SK-N-SH (cell line): ENCODE data around the gene MCRS1. TPM values are rescaled to one million over a fixed set of nuclear protein-coding genes. Genes with fewer than 3 reads are reported as not detected.

Experiments
- CTCF ChIA-PET: fragments of 300-600, 350-600 bp; formaldehyde crosslinking; extraction: SDS; loops from one replicate; lab custom pipeline; 2021; lab: Yijun Ruan, JAX
- POLR2A ChIA-PET: fragments of 350-600 bp; sonication (Branson Sonifier 250); formaldehyde crosslinking; extraction: SDS; loops from one replicate; lab custom pipeline; 2020; ENCODE audit warnings: antibody characterized with exemption, inconsistent platforms; lab: Yijun Ruan, JAX
- DNase-seq: peaks from one replicate; pipeline ENCODE4 v3.0.0; 2012
- H2AFZ ChIP-seq: fragments of 200-600 bp; sonication (generic); 2 replicates; pipeline ENCODE4 v1.8.1; 2016; ENCODE audit warnings: antibody characterized with exemption, mild to moderate bottlenecking, low read depth
- H3F3A ChIP-seq: fragments of 200-600 bp; sonication (generic); replicated peaks from 2 replicates; pipeline ENCODE3; 2016; ENCODE audit warnings: antibody characterized with exemption, mild to moderate bottlenecking; ENCODE audit not compliant: insufficient read depth
- H3K27ac ChIP-seq, 2 experiments: fragments of 200-500 bp in 1 of 2; fragments of 200-600 bp in 1 of 2; sonication (Bioruptor generic) in 1 of 2; sonication (generic), shearing (Covaris generic) in 1 of 2; 2 replicates each; pipeline versions ENCODE4 v1.5.1 to v1.6.1; 2014 to 2016; ENCODE audit warnings: low read depth in 2 of 2, inconsistent platforms in 1 of 2, low read length in 1 of 2, mild to moderate bottlenecking in 1 of 2, mixed read lengths in 1 of 2
- H3K27me3 ChIP-seq: fragments of 200-600 bp; sonication (generic), shearing (Covaris generic); 2 replicates; pipeline ENCODE4 v1.6.1; 2016; ENCODE audit warnings: mixed run types; ENCODE audit not compliant: insufficient read depth
- H3K36me3 ChIP-seq, 2 experiments: fragments of 200-500 bp in 1 of 2; fragments of 200-600 bp in 1 of 2; sonication (Bioruptor generic) in 1 of 2; sonication (generic) in 1 of 2; replicated peaks in 1 of 2; 2 replicates each; pipeline versions ENCODE3 to v1.5.1; 2014 to 2016; ENCODE audit warnings: low read length in 1 of 2, mild to moderate bottlenecking in 1 of 2; ENCODE audit not compliant: insufficient read depth in 2 of 2, control insufficient read depth in 1 of 2
- H3K4me1 ChIP-seq, 2 experiments: fragments of 200-500 bp in 1 of 2; fragments of 200-600 bp in 1 of 2; sonication (Bioruptor generic) in 1 of 2; sonication (generic), shearing (Covaris generic) in 1 of 2; 2 replicates each; pipeline versions ENCODE4 v1.5.1 to v1.6.1; 2014 to 2016; ENCODE audit warnings: low read depth in 1 of 2, low read length in 1 of 2, mixed run types in 1 of 2; ENCODE audit not compliant: insufficient read depth in 2 of 2, control insufficient read depth in 1 of 2
- H3K4me2 ChIP-seq: fragments of 200-600 bp; sonication (generic), shearing (Covaris generic); 2 replicates; pipeline ENCODE4 v1.6.1; 2017; ENCODE audit warnings: mixed run types
- H3K4me3 ChIP-seq, 2 experiments: fragments of 200-500 bp in 1 of 2; fragments of 200-600 bp in 1 of 2; sonication (Bioruptor generic) in 1 of 2; sonication (generic), shearing (Covaris generic) in 1 of 2; 2 replicates each; pipeline versions ENCODE4 v1.5.1 to v1.8.1; 2014 to 2016; ENCODE audit warnings: low read depth in 2 of 2, inconsistent platforms in 1 of 2, low read length in 1 of 2, mild to moderate bottlenecking in 1 of 2, mixed read lengths in 1 of 2, moderate library complexity in 1 of 2
- H3K79me2 ChIP-seq: fragments of 200-600 bp; sonication (generic); 2 replicates; pipeline ENCODE4 v1.8.1; 2017; ENCODE audit warnings: mild to moderate bottlenecking; ENCODE audit not compliant: insufficient read depth
- H3K9ac ChIP-seq: fragments of 200-600 bp; sonication (generic); 2 replicates; pipeline ENCODE4 v1.6.1; 2017; ENCODE audit warnings: mixed run types
- H3K9me2 ChIP-seq: fragments of 200-600 bp; sonication (generic); 2 replicates; pipeline ENCODE4 v1.6.1; 2017; ENCODE audit warnings: mixed run types
- H3K9me3 ChIP-seq: fragments of 200-600 bp; sonication (generic); 2 replicates; pipeline ENCODE4 v1.6.1; 2017; ENCODE audit warnings: mixed run types, mild to moderate bottlenecking, moderate library complexity
- H4K20me1 ChIP-seq: fragments of 200-600 bp; sonication (generic); 2 replicates; pipeline ENCODE4 v1.6.1; 2017; ENCODE audit warnings: mild to moderate bottlenecking, mixed run types; ENCODE audit not compliant: insufficient read depth
- CTCF ChIP-seq: fragments of 200-600 bp; sonication (generic); IDR thresholded peaks from 2 replicates; pipeline ENCODE4 v1.6.1; 2017; ENCODE audit warnings: antibody characterized with exemption, mild to moderate bottlenecking, moderate library complexity
- ELF1 ChIP-seq: IDR thresholded peaks from 2 replicates; pipeline ENCODE4 v1.4.0; 2012
- FOSL2 ChIP-seq: IDR thresholded peaks from 2 replicates; pipeline ENCODE4 v1.4.0; 2012; ENCODE audit warnings: low read depth, mild to moderate bottlenecking, moderate library complexity, borderline replicate concordance
- RAD21 ChIP-seq: IDR thresholded peaks from 2 replicates; pipeline ENCODE4 v1.6.1; 2012; ENCODE audit warnings: mild to moderate bottlenecking, low read length
- SIN3A ChIP-seq: IDR thresholded peaks from 2 replicates; pipeline ENCODE4 v1.6.1; 2012; ENCODE audit warnings: low read depth, mild to moderate bottlenecking, low read length, moderate library complexity, borderline replicate concordance
- SMC3 ChIP-seq: IDR thresholded peaks from 2 replicates; pipeline ENCODE4 v1.6.1; 2012; ENCODE audit warnings: low read depth, low read length, improper control_type of control experiment
- USF2 ChIP-seq: fragments of 150-350 bp; IDR thresholded peaks from 2 replicates; pipeline ENCODE4 v1.6.1; 2017; ENCODE audit warnings: antibody characterized with exemption, low read length, low read depth, borderline replicate concordance
- WGBS: methylation state at CpG from one replicate; pipeline ENCODE4 v1.1.6; 2017; ENCODE audit warnings: low lambda C conversion rate; 5-methylcytosine and 5-hydroxymethylcytosine counted together
- polyA plus RNA-seq, 3 experiments: library from polyadenylated mRNA; depleted of rRNA; stranded (reverse); fragments of >200 nt; gene quantifications; 2 replicates each; pipeline ENCODE4 v1.2.3, GENCODE V29; 2012

The MCRS1 gene
- polyA plus RNA-seq, 1 of the 3 experiments (the other 2 are of a cell fraction), result 107 TPM

GRCh38 chr12:49554266-49554665 lies 13.7 kb downstream of the MCRS1 start:
- POLR2A ChIA-PET, result interaction anchor here (1.0 to 2.5 kb wide), 4 partner anchors 9 to 187 kb away, joined by 3 to 9 read pairs (median 4); partner anchors contain the start of genes MCRS1 and SPATS2
- peak; percentile 21 for DNase-seq
- peaks cover 0 to 17% of the 10 kb centered on the region in 2 experiments for H3K36me3 ChIP-seq
- H3K27me3 ChIP-seq, result no peaks in the 10 kb centered on the region
- 93% methylated on average over 13 of the region's 15 CpGs for WGBS
- peaks cover 5% of the 10 kb centered on the region for H3F3A ChIP-seq
- no peak overlapping the region for H3K27ac ChIP-seq
- H3K9ac ChIP-seq, result no peak overlapping the region
- TF ChIP-seq ELF1 (no peak), SIN3A (no peak)
- no peak overlapping the region for H2AFZ ChIP-seq
- no peaks in the 10 kb centered on the region for H3K9me2 ChIP-seq
- H3K4me2 ChIP-seq, result no peak overlapping the region
- H3K4me3 ChIP-seq, result no peak overlapping the region
- CTCF ChIA-PET, result interaction anchor here (0.6 to 9.9 kb wide), 18 partner anchors 10 to 212 kb away, joined by 3 to 76 read pairs (median 5); partner anchors contain the start of gene DNAJC22
- H3K4me1 ChIP-seq, result no peaks in the 10 kb centered on the region; a peak in 1 of 4 replicates
- H4K20me1 ChIP-seq, result no peaks in the 10 kb centered on the region
- no peaks in the 10 kb centered on the region for H3K79me2 ChIP-seq
- no peaks in the 10 kb centered on the region for H3K9me3 ChIP-seq

- POLR2A ChIA-PET, result interaction anchor here (0.7 to 2.5 kb wide), 5 partner anchors 8 to 187 kb away, joined by 3 to 9 read pairs (median 3); partner anchors contain the start of genes MCRS1 and SPATS2
- Histone ChIP-seq H3K9ac (no peak overlapping the region), H3K4me1 (no peaks in the 10 kb centered on the region; a peak in 1 of 4 replicates), H3F3A (peaks cover 5% of the 10 kb centered on the region), H3K36me3 (peaks cover 0 to 10% of the 10 kb centered on the region in 2 experiments), H3K79me2 (no peaks in the 10 kb centered on the region), H3K9me3 (no peaks in the 10 kb centered on the region), H3K27ac (no peak overlapping the region), H2AFZ (no peak overlapping the region), H3K9me2 (no peaks in the 10 kb centered on the region), H3K27me3 (no peaks in the 10 kb centered on the region), H3K4me3 (no peak overlapping the region), H3K4me2 (no peak overlapping the region), H4K20me1 (no peaks in the 10 kb centered on the region)
- 25% methylated on average over 1 of the region's 2 CpGs for WGBS
- CTCF ChIA-PET, result interaction anchor here (0.6 to 9.9 kb wide), 20 partner anchors 9 to 211 kb away, joined by 3 to 76 read pairs (median 4); partner anchors contain the start of gene DNAJC22
- TF ChIP-seq USF2 (no peak), CTCF (peak; percentile 58), SMC3 (peak; percentile 44), RAD21 (peak; percentile 66)
- DNase-seq, result peak; percentile 73
Observed at GRCh38 chr12:49553512-49554088, 14.3 kb downstream of the MCRS1 start.

- CTCF ChIA-PET, result interaction anchor here (0.7 to 9.9 kb wide), 10 partner anchors 8 to 195 kb away, joined by 4 to 76 read pairs (median 9); no protein-coding TSS in a partner anchor
- TF ChIP-seq FOSL2, result no peak
- TF ChIP-seq, all 33 proteins: peak for 0
- POLR2A ChIA-PET, result interaction anchor here (2.5 kb wide), 1 partner anchor 15 kb away, joined by 9 read pairs; the partner anchor contains the start of gene MCRS1
- Histone ChIP-seq H3K9me2 (no peaks in the 10 kb centered on the region), H3K4me2 (no peak overlapping the region), H3K27ac (no peak overlapping the region), H3K4me1 (no peaks in the 10 kb centered on the region; a peak in 1 of 4 replicates), H4K20me1 (no peaks in the 10 kb centered on the region), H3K27me3 (no peaks in the 10 kb centered on the region), H3F3A (peaks cover 5% of the 10 kb centered on the region), H3K4me3 (no peak overlapping the region), H3K36me3 (peaks cover 0 to 3% of the 10 kb centered on the region in 2 experiments), H3K9ac (no peak overlapping the region), H3K79me2 (no peaks in the 10 kb centered on the region), H3K9me3 (no peaks in the 10 kb centered on the region), H2AFZ (no peak overlapping the region)
- WGBS, result 75% methylated on average over 8 of the region's 8 CpGs
- DNase-seq, result no peak
Observed at GRCh38 chr12:49552899-49553298, 15.0 kb downstream of the MCRS1 start.
